H1 (cell line): Measurements from ENCODE around the gene SFMBT2. TPM values are rescaled to one million over a fixed set of nuclear protein-coding genes. Genes with fewer than 3 reads are reported as not detected.

Experiments used
- CTCF ChIA-PET: fragments of 300-600 bp; sonication (Branson Sonifier 250); formaldehyde crosslinking; loops from one replicate; lab custom pipeline; 2021; ENCODE audit not compliant: partially characterized antibody; lab: Charles Lee
- POLR2A ChIA-PET: fragments of 300-600 bp; sonication (Branson Sonifier 250); formaldehyde crosslinking; loops from one replicate; lab custom pipeline; 2021; ENCODE audit warnings: inconsistent platforms; ENCODE audit not compliant: partially characterized antibody; lab: Charles Lee
- DNase-seq, 2 experiments: peaks; one replicate each; pipeline versions ENCODE4 v3.0.0 to v3.0.0-alpha.2; 2010 to 2022; ENCODE audit warnings: low spot score in 2 of 2, low read depth in 1 of 2, mixed read lengths in 1 of 2
- FAIRE-seq: peaks from 2 replicates; lab custom pipeline; 2011; peaks lifted over from hg19 to GRCh38; lab: Jason Lieb, UNC
- H2AFZ ChIP-seq: 2 replicates; pipeline ENCODE4 v1.8.1; 2012; ENCODE audit warnings: low read length, inconsistent platforms
- H2AK5ac ChIP-seq: 2 replicates; pipeline ENCODE4 v1.6.1; 2013; ENCODE audit warnings: low read depth, low read length
- H2BK120ac ChIP-seq: replicated peaks from 2 replicates; pipeline ENCODE3; 2013; ENCODE audit warnings: low read depth, low read length, inconsistent platforms
- H2BK12ac ChIP-seq: 2 replicates; pipeline ENCODE4 v1.6.1; 2013; ENCODE audit warnings: low read depth, low read length
- H2BK15ac ChIP-seq: 2 replicates; pipeline ENCODE4 v1.6.1; 2013; ENCODE audit warnings: low read length
- H2BK20ac ChIP-seq: 2 replicates; pipeline ENCODE4 v1.6.1; 2013; ENCODE audit warnings: low read length
- H2BK5ac ChIP-seq: 2 replicates; pipeline ENCODE4 v1.6.1; 2013; ENCODE audit warnings: low read depth, low read length
- H3K14ac ChIP-seq: 2 replicates; pipeline ENCODE4 v1.6.1; 2013; ENCODE audit warnings: inconsistent platforms; ENCODE audit not compliant: insufficient read length
- H3K18ac ChIP-seq: 2 replicates; pipeline ENCODE4 v1.6.1; 2013; ENCODE audit warnings: low read length; ENCODE audit errors: extremely low read depth
- H3K23ac ChIP-seq: 2 replicates; pipeline ENCODE4 v1.6.1; 2013; ENCODE audit warnings: inconsistent platforms; ENCODE audit not compliant: insufficient read length
- H3K23me2 ChIP-seq: 2 replicates; pipeline ENCODE4 v1.6.1; 2013; ENCODE audit warnings: low read depth, low read length
- H3K27ac ChIP-seq: 2 replicates; pipeline ENCODE4 v1.6.1; 2011; ENCODE audit warnings: low read depth, low read length, inconsistent platforms
- H3K27me3 ChIP-seq, 4 experiments: replicated peaks in 1 of 4; 1 replicate in 1 of 4; 2 replicates in 3 of 4; pipeline versions ENCODE4 v1.6.1 to v1.8.1; 2011 to 2013; ENCODE audit warnings: low read length in 3 of 4, mild to moderate bottlenecking in 3 of 4, inconsistent platforms in 2 of 4, mixed read lengths in 2 of 4, moderate library complexity in 1 of 4; ENCODE audit not compliant: control insufficient read depth in 3 of 4, insufficient read depth in 3 of 4; ENCODE audit errors: extremely low read depth in 1 of 4
- H3K36me3 ChIP-seq, 4 experiments: 2 replicates each; pipeline versions ENCODE4 v1.6.1 to v1.8.1; 2011 to 2013; ENCODE audit warnings: mild to moderate bottlenecking in 4 of 4, low read length in 3 of 4, moderate library complexity in 2 of 4, control low read depth in 1 of 4, inconsistent platforms in 1 of 4; ENCODE audit not compliant: insufficient read depth in 4 of 4, control insufficient read depth in 2 of 4
- H3K4ac ChIP-seq: replicated peaks from 2 replicates; pipeline ENCODE3; 2013; ENCODE audit warnings: low read length, low read depth, mixed read lengths, inconsistent platforms; ENCODE audit not compliant: insufficient read length
- H3K4me1 ChIP-seq, 4 experiments: replicated peaks in 1 of 4; 1 replicate in 1 of 4; 2 replicates in 3 of 4; pipeline versions ENCODE4 v1.6.1 to v1.8.1; 2011 to 2013; ENCODE audit warnings: low read length in 3 of 4, inconsistent platforms in 2 of 4, mixed read lengths in 1 of 4; ENCODE audit not compliant: insufficient read depth in 4 of 4, control insufficient read depth in 3 of 4
- H3K4me2 ChIP-seq, 2 experiments: 2 replicates each; pipeline versions ENCODE4 v1.6.1 to v1.8.1; 2011 to 2013; ENCODE audit warnings: low read depth in 2 of 2, low read length in 2 of 2, control low read depth in 1 of 2, inconsistent platforms in 1 of 2, mild to moderate bottlenecking in 1 of 2; ENCODE audit not compliant: insufficient read depth in 1 of 2
- H3K4me3 ChIP-seq, 4 experiments: fragments of 200-600, 300-600 bp in 1 of 4; sonication (generic), shearing (Covaris generic), sonication (Bioruptor Twin) in 1 of 4; 2 replicates each; pipeline versions ENCODE4 v1.5.1 to v1.8.1; 2011 to 2016; ENCODE audit warnings: low read length in 4 of 4, low read depth in 3 of 4, control low read depth in 2 of 4, inconsistent platforms in 2 of 4, mild to moderate bottlenecking in 2 of 4, mixed read lengths in 1 of 4, moderate library complexity in 1 of 4; ENCODE audit not compliant: insufficient read depth in 2 of 4; ENCODE audit errors: extremely low read depth in 1 of 4
- H3K56ac ChIP-seq: replicated peaks from 2 replicates; pipeline ENCODE3; 2013; ENCODE audit warnings: low read depth, mild to moderate bottlenecking, mixed read lengths, low read length, inconsistent platforms; ENCODE audit not compliant: insufficient read length
- H3K79me1 ChIP-seq: 2 replicates; pipeline ENCODE4 v1.6.1; 2013; ENCODE audit warnings: low read depth, low read length, control low read depth
- H3K79me2 ChIP-seq, 2 experiments: 2 replicates each; pipeline versions ENCODE4 v1.6.1 to v1.8.1; 2012 to 2013; ENCODE audit warnings: low read length in 2 of 2, mild to moderate bottlenecking in 2 of 2, inconsistent platforms in 1 of 2; ENCODE audit not compliant: insufficient read depth in 2 of 2, control insufficient read depth in 1 of 2
- H3K9ac ChIP-seq, 4 experiments: replicated peaks in 1 of 4; 1 replicate in 1 of 4; 2 replicates in 3 of 4; pipeline versions ENCODE4 v1.6.1 to v1.8.1; 2011 to 2013; ENCODE audit warnings: low read depth in 3 of 4, low read length in 3 of 4, control low read depth in 2 of 4, mild to moderate bottlenecking in 2 of 4, moderate library complexity in 2 of 4, inconsistent platforms in 1 of 4; ENCODE audit errors: extremely low read depth in 1 of 4
- H3K9me3 ChIP-seq, 2 experiments: 2 replicates each; pipeline versions ENCODE4 v1.6.1 to v1.8.1; 2012 to 2013; ENCODE audit warnings: mild to moderate bottlenecking in 2 of 2, moderate library complexity in 2 of 2, control low read depth in 1 of 2, inconsistent platforms in 1 of 2, low read depth in 1 of 2, low read length in 1 of 2, mixed read lengths in 1 of 2; ENCODE audit not compliant: insufficient read depth in 2 of 2
- H4K20me1 ChIP-seq, 2 experiments: replicated peaks in 1 of 2; 2 replicates each; pipeline versions ENCODE3 to v1.8.1; 2011 to 2013; ENCODE audit warnings: inconsistent platforms in 2 of 2, low read length in 2 of 2, mild to moderate bottlenecking in 1 of 2; ENCODE audit not compliant: insufficient read depth in 2 of 2, control insufficient read depth in 1 of 2
- H4K5ac ChIP-seq: 2 replicates; pipeline ENCODE4 v1.6.1; 2013; ENCODE audit warnings: low read length, low read depth, mixed read lengths, inconsistent platforms; ENCODE audit not compliant: insufficient read length
- H4K8ac ChIP-seq: 2 replicates; pipeline ENCODE4 v1.8.0; 2013; ENCODE audit warnings: mild to moderate bottlenecking, moderate library complexity, low read length, inconsistent platforms; ENCODE audit not compliant: insufficient read depth; ENCODE audit errors: extremely low read depth
- H4K91ac ChIP-seq: replicated peaks from 2 replicates; pipeline ENCODE3; 2013; ENCODE audit warnings: low read length, mixed read lengths, inconsistent platforms; ENCODE audit not compliant: insufficient read length
- CHD1 ChIP-seq: IDR thresholded peaks from 2 replicates; pipeline ENCODE4 v1.6.1; 2012; ENCODE audit warnings: low read depth, low read length, improper control_type of control experiment
- EZH2 ChIP-seq: fragments of 200-600 bp; sonication (generic); IDR thresholded peaks from 2 replicates; pipeline ENCODE4 v1.7.1; 2012; ENCODE audit warnings: low read depth, mild to moderate bottlenecking, moderate library complexity, low read length, inconsistent platforms; ENCODE audit not compliant: severe bottlenecking
- KDM5A ChIP-seq: fragments of 200-600 bp; IDR thresholded peaks from 2 replicates; pipeline ENCODE4 v1.7.1; 2012; ENCODE audit warnings: mild to moderate bottlenecking, low read length, inconsistent platforms, mixed read lengths
- SIRT6 ChIP-seq: IDR thresholded peaks from one replicate; pipeline ENCODE4 v1.7.1; 2012; ENCODE audit warnings: low read length, inconsistent platforms
- WGBS, 2 experiments: shearing (Covaris generic) in 1 of 2; methylation state at CpG; one replicate each; pipeline versions ENCODE4 v1.1.6 to v1.1.7; 2013 to 2015; ENCODE audit warnings: low lambda C conversion rate in 2 of 2, mixed read lengths in 2 of 2, inconsistent platforms in 1 of 2, low coverage in 1 of 2, missing lambda C conversion rate in 1 of 2; ENCODE audit not compliant: insufficient replicate concordance in 2 of 2, insufficient coverage in 1 of 2, insufficient read length in 1 of 2; ENCODE audit errors: extremely low coverage in 1 of 2, missing lambda C conversion rate in 1 of 2; 5-methylcytosine and 5-hydroxymethylcytosine counted together
- polyA plus RNA-seq, 7 experiments: library from polyadenylated mRNA; depleted of rRNA in 3 of 7; stranded (reverse) in 5 of 7; unstranded in 2 of 7; fragments of >200 nt in 5 of 7; fragments of 200-250 nt in 2 of 7; gene quantifications; 1 replicate in 5 of 7; 2 replicates in 1 of 7; 4 replicates in 1 of 7; pipeline versions ENCODE4 v1.2.1 to v1.2.3, GENCODE V29; 2011 to 2013; ENCODE audit warnings: missing spikeins in 2 of 7, mixed read lengths in 2 of 7
- total RNA-seq: library from RNA; stranded (reverse); fragmentation: NEBNext Ultra II Directional; extraction: Animal tissue kit (Norgen Biotek cat#: 25700); gene quantifications from 2 replicates; pipeline ENCODE4 v1.2.1, GENCODE V29; 2021

Gene SFMBT2
- total and polyA plus RNA-seq, 2 of the 8 experiments (the other 6 are each of a cell fraction or from before 2014, with no cell fraction given), result 2.9 to 11.0 TPM

DNA sequence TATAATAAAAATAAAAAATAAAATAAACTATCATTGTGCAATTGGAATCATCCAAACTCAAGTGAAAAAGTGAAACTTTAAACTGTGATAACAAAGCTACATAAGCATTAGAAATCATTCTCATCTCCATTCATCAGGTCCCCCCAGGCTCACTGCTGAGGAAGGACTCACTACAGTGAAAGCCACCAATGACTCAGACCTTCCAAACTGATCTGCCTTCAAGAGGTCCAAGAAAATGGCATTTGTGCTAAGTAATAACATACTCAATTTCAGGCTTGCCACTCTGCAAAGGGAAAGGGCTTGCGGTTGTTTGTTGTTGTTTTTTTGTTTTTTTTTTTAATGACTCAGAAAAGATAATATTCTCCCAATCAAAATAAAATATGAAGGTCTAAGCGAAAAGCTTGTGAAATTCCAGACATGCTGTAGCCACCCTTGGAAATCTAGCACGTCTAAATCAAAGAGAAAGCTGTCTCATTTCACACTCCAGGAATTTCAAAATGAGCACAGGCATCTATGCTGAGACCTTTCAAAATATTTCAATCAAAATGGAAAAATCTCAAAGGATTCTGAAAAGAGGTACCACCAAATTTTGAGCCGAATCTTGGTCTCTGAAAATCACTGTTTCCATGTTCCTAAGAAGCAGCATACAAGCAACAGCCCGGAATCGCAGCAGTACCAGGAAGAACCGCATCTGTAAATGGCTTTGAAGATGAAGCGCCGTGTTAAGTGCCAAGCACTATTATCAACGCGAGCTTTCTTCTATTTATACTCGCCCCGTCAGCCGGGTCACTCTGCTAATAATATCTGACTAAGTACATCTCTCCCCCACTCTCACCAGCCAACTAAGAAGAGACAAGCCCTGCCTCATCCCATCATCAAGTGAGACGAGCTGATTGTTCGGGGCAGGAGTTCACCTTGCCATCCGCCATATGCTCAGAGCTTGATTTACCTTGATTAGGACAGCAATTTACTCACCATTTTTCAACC lies 13.5 kb downstream of the SFMBT2 start:
- no peak overlapping the region for H4K91ac ChIP-seq
- H2AFZ ChIP-seq, result no peak overlapping the region
- ChIA-PET POLR2A (interaction anchor here (0.9 to 1.5 kb wide), 2 partner anchors 10 to 15 kb away, joined by 3 read pairs; no protein-coding TSS in a partner anchor), CTCF (interaction anchor here (0.9 to 1.2 kb wide), 2 partner anchors 10 to 96 kb away, joined by 3 read pairs; no protein-coding TSS in a partner anchor)
- H3K27me3 ChIP-seq, result no peaks in the 10 kb centered on the region
- no peaks in the 10 kb centered on the region for H3K23me2 ChIP-seq
- no peak overlapping the region for H2AK5ac ChIP-seq
- H4K5ac ChIP-seq, result no peak overlapping the region
- H3K14ac ChIP-seq, result no peak overlapping the region
- peaks cover 0 to 64% of the 10 kb centered on the region in 2 experiments; a peak in 3 of 4 replicates for H3K79me2 ChIP-seq
- H2BK12ac ChIP-seq, result no peak overlapping the region
- no peak overlapping the region for H3K56ac ChIP-seq
- H3K4me2 ChIP-seq, result no peak overlapping the region
- no peak overlapping the region for H3K4ac ChIP-seq
- H2BK15ac ChIP-seq, result no peak overlapping the region
- no peaks in the 10 kb centered on the region for H3K9me3 ChIP-seq
- peaks cover 4 to 5% of the 10 kb centered on the region in 2 experiments for H4K20me1 ChIP-seq
- no peak overlapping the region for H2BK120ac ChIP-seq
- H3K23ac ChIP-seq, result no peak overlapping the region
- H3K79me1 ChIP-seq, result peaks cover 10% of the 10 kb centered on the region
- H3K18ac ChIP-seq, result no peak overlapping the region
- H3K4me3 ChIP-seq, result no peak overlapping the region
- 88% methylated on average over 17 of the region's 17 CpGs; no CpG with 5 or more reads in 1 of the 2 experiments for WGBS, 2 experiments
- no peak overlapping the region for H4K8ac ChIP-seq
- H2BK20ac ChIP-seq, result no peak overlapping the region
- no peaks in the 10 kb centered on the region for H3K36me3 ChIP-seq
- no peak overlapping the region for H2BK5ac ChIP-seq
- H3K9ac ChIP-seq, result no peak overlapping the region
- FAIRE-seq (no peak), DNase-seq (no peak)
- no peak overlapping the region for H3K27ac ChIP-seq
- H3K4me1 ChIP-seq, result no peaks in the 10 kb centered on the region; a peak in 1 of 7 replicates
- TF ChIP-seq EZH2 (no peak), CHD1 (no peak), KDM5A (no peak), SIRT6 (no peak)
